ENCODE data around the gene TBC1D22B. TPM values are rescaled to one million over a fixed set of nuclear protein-coding genes. Genes with fewer than 3 reads are reported as not detected.

Gene TBC1D22B
- total and polyA plus RNA-seq, 7 donors: 4.3 to 25.6 (median 9.0) TPM

DNA sequence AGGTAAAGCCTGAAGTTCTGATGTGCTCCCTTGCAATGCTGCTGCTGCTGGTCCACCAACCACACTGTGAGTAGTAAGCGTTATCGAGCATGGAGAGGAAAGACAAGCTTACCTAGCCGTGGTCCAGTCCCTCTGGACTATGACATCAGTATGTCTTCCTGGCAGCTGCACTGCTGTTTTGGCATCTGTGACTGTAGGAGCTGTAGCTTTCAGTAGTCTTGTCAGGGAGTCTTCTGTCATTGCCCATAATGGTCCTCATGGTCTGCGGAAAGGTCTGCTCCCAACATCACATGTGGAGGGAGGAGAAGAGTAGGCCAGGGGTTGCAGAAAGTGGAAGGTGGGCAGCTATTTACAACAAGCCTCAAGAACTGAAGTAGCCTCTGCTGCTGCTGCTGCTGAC, 27.2 kb downstream of the TBC1D22B start:
- intact Hi-C loops (cut with DNase I): no loop called here
- H3K4me1 ChIP-seq: peaks cover 54% of the 10 kb centered on the region
- H3K27me3 ChIP-seq (ENCODE audit: insufficient read depth in 3 of 3, low read length in 2 of 3): no peaks in the 10 kb centered on the region
- no peak for TF ChIP-seq CTCF (IDR thresholded peaks at IDR 0.05)
- H3K9me3 ChIP-seq: no peaks in the 10 kb centered on the region
- peak overlapping the region; percentile 85 for H3K27ac ChIP-seq
- 52 to 61% (median 53%) methylated on average over 4 of the region's 4 CpGs for WGBS, 3 donors
- H3K4me3 ChIP-seq: no peak overlapping the region
- ATAC-seq: no peak
- DNase-seq: no peak
- peaks cover 6 to 69% of the 10 kb centered on the region in 2 donors for H3K36me3 ChIP-seq (ENCODE audit: insufficient read depth in 1 of 2, low read depth in 1 of 2)

DNA sequence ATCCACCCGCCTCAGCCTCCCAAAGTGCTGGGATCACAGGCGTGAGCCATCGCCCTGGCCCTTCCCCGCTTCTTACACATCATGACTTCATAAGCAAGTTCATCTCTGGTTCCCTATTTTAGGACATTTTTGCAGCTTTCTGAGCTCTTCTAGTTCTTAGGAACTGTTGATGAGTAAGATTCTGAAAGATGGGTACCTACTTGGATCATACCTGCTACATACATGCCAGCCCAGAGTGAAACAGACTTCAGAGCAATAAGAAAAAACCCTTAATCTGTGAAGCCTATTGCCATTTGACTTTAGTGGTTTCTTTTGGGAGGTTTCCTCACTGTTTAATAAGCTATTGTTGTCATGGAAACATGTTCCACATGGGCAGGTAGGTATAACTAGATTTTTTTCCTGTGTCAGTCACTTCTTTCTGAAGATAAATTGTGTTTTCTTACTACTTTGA, 28.3 kb downstream of the TBC1D22B start:
- ATAC-seq: no peak
- no peak overlapping the region for H3K4me3 ChIP-seq
- H3K27me3 ChIP-seq (ENCODE audit: insufficient read depth in 3 of 3, low read length in 2 of 3): no peaks in the 10 kb centered on the region
- intact Hi-C loops (cut with DNase I): no loop called here
- no peaks in the 10 kb centered on the region for H3K9me3 ChIP-seq
- no peak for DNase-seq
- no peak for TF ChIP-seq CTCF (IDR thresholded peaks at IDR 0.05)
- peaks cover 44% of the 10 kb centered on the region for H3K4me1 ChIP-seq
- H3K27ac ChIP-seq: no peak overlapping the region
- H3K36me3 ChIP-seq (ENCODE audit: insufficient read depth in 1 of 2, low read depth in 1 of 2): peaks cover 6 to 74% of the 10 kb centered on the region in 2 donors
- WGBS, 3 donors: 98 to 100% (median 98%) methylated on average over 4 of the region's 4 CpGs

DNA sequence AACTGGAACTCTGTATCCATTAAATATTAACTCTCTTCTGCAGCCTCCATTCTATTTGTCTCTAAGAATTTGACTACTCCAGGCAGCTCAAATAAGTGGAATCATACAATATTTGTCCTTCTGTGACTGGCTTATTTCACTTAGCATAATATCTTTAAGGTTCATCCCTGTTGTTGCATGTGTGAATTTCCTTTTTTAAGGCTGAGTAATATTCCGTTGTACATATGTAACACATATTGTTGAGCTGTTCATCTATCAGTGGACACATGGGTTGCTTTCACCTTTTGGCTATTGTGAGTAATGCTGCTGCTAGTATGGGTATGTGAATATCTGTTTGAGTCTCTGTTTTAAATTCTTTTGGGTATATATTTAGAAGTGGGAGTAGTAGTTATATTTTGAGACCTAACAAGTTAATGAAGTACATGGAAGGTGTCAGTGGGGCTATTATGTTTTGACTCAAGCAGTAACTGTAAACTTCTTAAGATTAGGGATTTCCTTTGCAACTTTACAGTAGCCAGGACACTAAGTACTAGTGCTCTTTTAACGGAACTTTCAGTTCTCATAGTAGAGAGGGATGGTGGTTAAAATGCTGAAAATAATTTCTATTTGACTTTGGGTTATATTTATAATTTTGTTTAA, 30.1 kb downstream of the TBC1D22B start:
- H3K4me1 ChIP-seq: peaks cover 26% of the 10 kb centered on the region
- intact Hi-C loops (cut with DNase I): no loop called here
- ATAC-seq (no peak), DNase-seq (no peak)
- H3K9me3 ChIP-seq: no peaks in the 10 kb centered on the region
- H3K27ac ChIP-seq: no peak overlapping the region
- H3K27me3 ChIP-seq (ENCODE audit: insufficient read depth in 3 of 3, low read length in 2 of 3): no peaks in the 10 kb centered on the region
- 94 to 97% (median 97%) methylated on average over 2 of the region's 2 CpGs for WGBS, 3 donors
- H3K4me3 ChIP-seq: no peak overlapping the region
- no peak for TF ChIP-seq CTCF (IDR thresholded peaks at IDR 0.05)
- peaks cover 13 to 85% of the 10 kb centered on the region in 2 donors for H3K36me3 ChIP-seq (ENCODE audit: insufficient read depth in 1 of 2, low read depth in 1 of 2)

GRCh38 chr6:37288247-37288646, 30.7 kb downstream of the TBC1D22B start:
- no peaks in the 10 kb centered on the region for H3K27me3 ChIP-seq (ENCODE audit: insufficient read depth in 3 of 3, low read length in 2 of 3)
- TF ChIP-seq CTCF (IDR thresholded peaks at IDR 0.05): no peak
- H3K4me1 ChIP-seq: peaks cover 20% of the 10 kb centered on the region
- DNase-seq (no peak), ATAC-seq (no peak)
- H3K27ac ChIP-seq: no peak overlapping the region
- no peaks in the 10 kb centered on the region for H3K9me3 ChIP-seq
- WGBS, 3 donors: 79 to 88% (median 83%) methylated on average over 2 of the region's 2 CpGs
- no peak overlapping the region for H3K4me3 ChIP-seq
- H3K36me3 ChIP-seq (ENCODE audit: insufficient read depth in 1 of 2, low read depth in 1 of 2): peaks cover 13 to 85% of the 10 kb centered on the region in 2 donors
- intact Hi-C loops (cut with DNase I): no loop called here

- no peak overlapping the region for H3K27ac ChIP-seq
- intact Hi-C loops (cut with DNase I): no loop called here
- no peak for TF ChIP-seq CTCF (IDR thresholded peaks at IDR 0.05)
- no peak for ATAC-seq
- H3K4me3 ChIP-seq: no peak overlapping the region
- H3K27me3 ChIP-seq (ENCODE audit: insufficient read depth in 3 of 3, low read length in 2 of 3): no peaks in the 10 kb centered on the region
- H3K36me3 ChIP-seq (ENCODE audit: insufficient read depth in 1 of 2, low read depth in 1 of 2): peaks cover 11 to 84% of the 10 kb centered on the region in 2 donors
- WGBS, 3 donors: 88 to 96% (median 93%) methylated on average over 3 of the region's 3 CpGs
- no peaks in the 10 kb centered on the region for H3K9me3 ChIP-seq
- peaks cover 3% of the 10 kb centered on the region for H3K4me1 ChIP-seq
- no peak for DNase-seq
These were observed 32.4 kb downstream of the TBC1D22B start for GRCh38 chr6:37289931-37290330.

Data from psoas muscle (tissue), 8 donors.